ENCODE measurements around the gene DSTN.

DSTN gene

DNA sequence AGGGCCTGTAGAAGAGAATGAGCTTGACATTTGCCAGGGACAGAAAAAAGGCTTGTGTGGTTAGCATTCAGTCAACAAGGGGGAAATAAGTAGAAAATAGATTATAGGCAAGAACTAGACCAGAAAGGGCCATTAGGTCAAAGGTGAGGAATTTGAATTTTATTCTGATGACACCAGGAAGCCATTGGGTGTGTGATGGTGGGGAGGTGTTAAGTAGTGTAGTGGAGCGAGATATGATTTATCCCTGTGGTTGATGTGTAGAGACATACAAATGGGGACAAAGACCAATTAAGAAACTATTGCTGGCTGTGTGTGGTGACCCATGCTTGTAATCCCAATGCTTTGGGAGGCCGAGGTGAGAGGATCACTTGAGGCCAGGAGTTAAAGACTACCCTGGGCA, 11.0 kb downstream of the DSTN start:
- no peak for DNase-seq (ENCODE audit: low read depth)

GRCh38 chr20:17583126-17583525, 13.3 kb downstream of the DSTN start:
- DNase-seq (ENCODE audit: low read depth), result no peak

DNA sequence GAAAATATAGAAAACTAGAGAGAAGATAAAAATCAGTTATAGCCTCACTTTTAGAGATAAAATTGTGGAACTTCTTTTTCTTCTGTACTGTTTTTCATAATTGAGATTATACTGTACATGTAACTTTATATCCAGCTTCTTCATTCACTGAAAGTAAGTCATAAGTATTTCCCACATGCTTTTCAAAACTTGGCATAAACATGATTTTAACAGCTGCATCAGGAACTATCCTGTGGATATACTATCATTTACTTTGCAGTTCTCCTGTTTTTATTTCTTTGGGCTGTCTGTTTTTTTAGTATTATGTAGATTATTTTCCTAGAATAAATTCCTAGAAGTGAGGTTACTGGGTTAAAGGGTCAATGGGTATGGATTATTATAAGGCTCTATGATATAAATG, 14.8 kb downstream of the DSTN start:
- no peak for DNase-seq (ENCODE audit: low read depth)

GRCh38 chr20:17586250-17586649, 16.4 kb downstream of the DSTN start:
- no peak for DNase-seq (ENCODE audit: low read depth)

DNA sequence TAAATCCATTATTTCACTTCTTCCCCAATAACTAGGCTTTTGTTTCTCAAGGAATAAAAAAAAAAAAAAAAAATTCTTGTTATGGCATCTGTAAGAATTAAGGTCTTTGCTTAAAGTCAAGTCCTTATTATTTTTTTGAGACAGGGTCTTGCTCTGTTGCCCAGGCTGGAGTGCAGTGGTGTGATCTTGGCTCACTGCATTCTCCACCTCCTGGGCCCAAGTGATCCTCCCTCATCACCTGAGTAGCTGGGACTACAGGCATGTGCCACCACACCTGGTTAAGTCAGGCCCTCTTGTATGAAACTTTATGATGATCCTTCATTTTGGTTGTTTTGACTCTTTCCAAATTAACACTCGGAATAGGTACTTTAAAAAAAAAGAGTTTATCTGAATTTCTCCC, 17.3 kb downstream of the DSTN start:
- DNase-seq (ENCODE audit: low read depth), result no peak

DNA sequence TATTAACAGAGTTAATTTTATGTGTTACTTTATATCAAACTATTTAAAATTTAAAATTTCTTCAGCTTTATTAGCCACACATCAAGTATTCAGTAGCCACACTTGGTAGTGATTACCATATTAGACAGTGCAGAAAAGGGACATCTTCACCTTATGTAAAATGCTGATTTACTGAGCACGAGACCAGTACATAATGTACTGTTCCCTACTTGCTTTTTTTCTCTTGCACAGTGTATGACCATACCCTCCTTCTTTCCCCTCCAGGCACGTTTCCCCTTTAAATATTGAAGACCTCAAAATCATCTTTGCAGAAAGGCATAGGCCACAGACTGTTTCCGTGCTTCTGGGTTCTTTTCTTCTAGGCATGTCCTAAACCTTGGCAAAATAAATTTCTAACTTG, 17.9 kb downstream of the DSTN start:
- DNase-seq (ENCODE audit: low read depth), result no peak

DNA sequence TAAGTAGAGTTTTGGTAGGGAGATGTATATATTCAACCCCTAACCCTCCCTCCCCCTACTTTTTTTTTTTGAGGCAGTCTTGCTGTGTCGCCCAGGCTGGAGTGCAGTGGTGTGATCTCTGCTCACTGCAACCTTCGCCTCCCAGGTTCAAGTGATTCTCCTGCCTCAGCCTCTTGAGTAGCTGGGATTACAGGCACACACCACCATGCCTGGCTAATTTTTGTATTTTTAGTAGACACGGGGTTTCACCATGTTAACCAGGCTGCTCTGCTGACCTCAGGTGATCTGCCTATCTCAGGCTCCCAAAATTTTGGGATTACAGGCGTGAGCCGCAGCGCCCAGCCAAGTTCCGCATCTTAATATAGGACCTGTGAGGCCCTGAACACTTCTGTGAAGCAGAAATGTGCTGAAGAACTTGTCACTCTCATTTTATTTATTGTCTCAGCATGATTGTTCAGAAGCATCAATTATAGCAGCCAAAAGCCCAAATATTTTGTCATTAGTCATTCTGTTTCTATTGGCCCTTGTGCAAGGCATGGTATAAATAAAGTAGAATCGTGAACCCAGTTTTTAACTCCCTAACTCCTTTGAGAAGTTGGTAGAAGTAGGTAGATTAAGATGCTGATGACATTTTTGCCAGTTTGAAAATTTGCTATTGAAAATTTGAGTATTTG, 19.4 kb downstream of the DSTN start:
- peak; percentile 40 for DNase-seq (ENCODE audit: low read depth)

DNA sequence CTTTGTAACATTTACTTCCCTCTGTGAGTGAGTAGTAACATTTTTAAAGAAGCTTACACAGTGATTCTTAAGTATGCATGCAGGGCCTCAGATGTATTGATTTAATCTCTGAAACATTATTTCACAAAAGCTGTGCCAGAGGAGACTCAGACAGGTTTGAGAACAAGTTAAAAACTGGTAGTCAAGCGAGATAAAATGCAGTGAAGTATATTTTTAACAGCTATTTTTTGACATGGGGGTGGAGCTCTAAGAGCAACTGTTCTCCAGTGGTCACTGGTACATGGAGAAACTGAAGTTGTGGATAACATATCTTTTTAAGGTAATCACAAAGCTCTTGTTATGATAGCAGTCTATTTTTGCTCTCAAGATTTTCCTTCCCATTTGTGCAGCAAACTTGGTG, 20.4 kb downstream of the DSTN start:
- no peak for DNase-seq (ENCODE audit: low read depth)

GRCh38 chr20:17593902-17594301, 24.0 kb downstream of the DSTN start:
- no peak for DNase-seq (ENCODE audit: low read depth)

DNA sequence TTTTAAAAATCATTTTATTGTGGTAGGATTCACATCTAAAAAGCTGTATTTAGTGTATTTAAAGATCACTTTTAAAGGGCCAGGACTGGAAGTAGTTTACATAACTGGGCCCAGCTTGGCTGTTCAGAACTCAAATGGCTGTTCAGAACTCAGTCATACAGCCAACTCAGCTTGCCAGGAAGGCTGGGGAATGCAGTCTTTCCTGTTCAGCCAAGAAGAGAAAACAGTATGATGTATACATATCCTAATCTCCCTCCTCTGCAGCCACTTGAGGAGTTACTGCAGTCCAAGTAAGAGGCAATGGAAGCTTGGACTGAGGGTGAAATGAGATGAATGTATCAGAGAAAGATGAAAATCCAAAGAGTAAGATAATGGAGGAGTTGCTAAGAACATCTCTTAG, 24.6 kb downstream of the DSTN start:
- DNase-seq (ENCODE audit: low read depth), result peak; percentile 63

- no peak for DNase-seq (ENCODE audit: low read depth)
Observed at GRCh38 chr20:17595856-17596255, 26.0 kb downstream of the DSTN start.

DNA sequence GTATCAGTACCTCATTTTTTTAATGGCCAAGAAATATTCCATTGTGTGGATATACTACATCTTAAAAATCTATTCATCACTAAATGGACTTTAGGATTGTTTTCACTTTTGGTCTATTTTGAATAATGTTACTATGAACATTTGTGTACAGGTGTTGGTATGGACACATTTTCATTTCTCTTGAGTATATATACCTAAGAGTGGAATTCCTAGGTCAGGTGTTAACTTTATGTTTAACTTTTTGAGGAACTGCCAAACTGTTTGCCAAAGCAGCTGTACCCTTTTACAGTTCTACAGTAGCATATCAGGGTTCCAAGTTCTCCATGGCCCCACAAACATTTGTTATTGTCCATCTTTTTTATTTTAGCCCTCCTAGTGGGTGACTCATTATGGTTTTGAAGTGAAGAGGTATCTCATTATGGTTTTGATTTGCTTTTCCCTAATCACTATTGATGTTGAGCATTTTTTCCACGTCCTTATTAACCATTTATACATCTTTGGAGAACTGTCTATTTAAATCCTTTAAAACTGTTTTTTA, 28.2 kb downstream of the DSTN start:
- DNase-seq (ENCODE audit: low read depth), result no peak

DNA sequence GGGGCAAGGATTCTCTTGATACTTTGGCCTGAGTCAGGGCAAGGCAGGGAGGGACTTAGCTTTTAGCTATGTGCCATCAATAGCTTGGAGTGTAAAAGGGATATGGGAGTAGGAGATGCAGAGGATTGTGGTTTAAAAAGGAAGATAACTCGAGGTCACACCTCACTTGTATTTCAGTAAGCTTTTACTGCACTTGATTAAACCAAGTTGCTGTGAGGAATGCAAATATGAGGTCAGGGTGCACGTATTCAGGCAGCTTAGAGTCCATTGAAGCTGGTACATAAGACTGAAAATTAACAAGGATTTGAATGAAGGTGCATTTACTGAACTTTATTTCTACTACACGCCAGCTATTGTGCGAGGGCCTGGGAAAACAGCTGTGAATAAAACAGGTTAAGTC, 32.1 kb downstream of the DSTN start:
- no peak for DNase-seq (ENCODE audit: low read depth)

GRCh38 chr20:17602493-17602892, 32.6 kb downstream of the DSTN start:
- no peak for DNase-seq (ENCODE audit: low read depth)

- no peak for DNase-seq (ENCODE audit: low read depth)
Observed at GRCh38 chr20:17605131-17605660, 35.3 kb downstream of the DSTN start.

DNA sequence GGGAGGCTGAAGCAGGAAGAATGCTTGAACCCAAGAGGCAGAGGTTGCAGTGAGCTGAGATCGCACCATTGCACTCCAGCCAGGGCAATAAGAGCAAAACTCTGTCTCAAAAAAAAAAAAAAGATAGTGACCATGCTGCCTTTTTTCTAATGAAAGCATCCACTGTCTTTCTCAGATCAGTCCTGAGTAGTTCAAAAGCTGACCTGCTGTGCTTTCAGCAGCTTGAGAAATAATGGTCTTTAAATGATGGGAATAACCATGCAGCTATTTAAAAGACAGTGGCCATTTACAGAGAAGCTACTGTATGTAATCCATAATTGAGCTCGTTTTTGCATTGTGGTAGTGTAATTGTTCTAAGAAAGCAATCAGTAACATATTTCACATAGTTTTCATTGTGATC, 36.1 kb downstream of the DSTN start:
- DNase-seq (ENCODE audit: low read depth), result no peak

DNA sequence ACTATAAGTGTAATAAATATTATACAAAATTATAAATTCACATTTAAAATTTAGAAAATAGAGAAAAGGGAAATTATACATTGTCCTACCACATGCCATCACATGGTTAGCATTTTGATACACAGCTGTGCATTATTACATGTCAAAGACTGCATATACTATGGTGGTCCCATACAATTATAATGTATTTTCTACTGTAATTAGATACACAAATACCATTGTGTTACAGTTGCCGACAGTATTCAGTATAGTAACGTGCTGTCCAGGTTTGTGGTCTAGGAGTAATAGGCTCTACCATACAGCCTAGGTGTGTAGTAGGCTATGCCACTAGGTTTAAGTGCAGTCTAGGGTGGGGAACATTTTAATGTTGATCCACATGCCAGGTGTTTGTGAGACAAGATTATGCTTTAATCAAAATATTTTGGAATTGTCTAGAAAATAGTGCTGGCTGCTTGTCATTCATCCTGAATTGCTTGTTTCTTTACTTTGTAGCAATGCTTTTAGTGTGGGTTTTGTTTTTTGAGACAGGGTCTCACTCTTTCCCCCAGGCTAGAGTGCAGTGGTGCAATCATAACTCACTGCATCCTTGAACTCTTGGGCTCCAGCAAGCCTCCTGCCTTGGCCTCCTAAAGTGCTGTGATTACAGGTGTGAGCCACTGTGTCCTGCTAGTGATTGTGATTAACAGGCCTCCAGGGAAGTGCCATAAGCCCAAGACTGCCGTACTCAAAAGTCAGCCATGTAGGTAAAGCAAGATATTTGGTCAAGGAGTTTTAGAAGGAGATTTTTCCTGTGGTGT, 39.0 kb downstream of the DSTN start:
- no peak for DNase-seq (ENCODE audit: low read depth)

DNA sequence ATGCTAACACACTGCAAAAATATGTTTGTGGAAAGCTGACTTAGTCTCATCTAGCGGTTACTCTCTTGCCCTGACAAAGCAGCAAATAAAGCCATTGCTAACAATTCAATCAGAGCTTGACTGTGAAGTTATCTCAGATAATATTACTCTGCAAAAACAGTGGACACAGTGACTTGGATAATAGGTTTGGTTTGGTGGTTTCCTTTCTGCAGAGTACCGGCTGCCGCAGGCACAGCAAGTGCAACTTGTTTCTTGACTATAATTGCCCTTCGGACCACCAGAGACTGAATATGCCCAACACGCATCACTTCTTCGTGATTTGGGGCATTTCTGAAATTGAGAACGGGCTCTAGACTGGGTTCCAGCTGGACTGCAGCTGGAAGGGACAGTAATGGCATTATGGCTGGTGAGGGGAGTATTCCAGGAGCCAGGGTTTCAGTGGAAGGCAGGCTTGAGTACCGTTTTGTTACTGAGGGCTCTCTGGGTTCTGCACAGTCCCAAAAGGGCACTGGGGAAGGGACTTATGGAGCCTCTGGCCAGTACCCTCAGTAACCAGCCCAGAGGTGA, 40.0 kb downstream of the DSTN start:
- no peak for DNase-seq (ENCODE audit: low read depth)

DNA sequence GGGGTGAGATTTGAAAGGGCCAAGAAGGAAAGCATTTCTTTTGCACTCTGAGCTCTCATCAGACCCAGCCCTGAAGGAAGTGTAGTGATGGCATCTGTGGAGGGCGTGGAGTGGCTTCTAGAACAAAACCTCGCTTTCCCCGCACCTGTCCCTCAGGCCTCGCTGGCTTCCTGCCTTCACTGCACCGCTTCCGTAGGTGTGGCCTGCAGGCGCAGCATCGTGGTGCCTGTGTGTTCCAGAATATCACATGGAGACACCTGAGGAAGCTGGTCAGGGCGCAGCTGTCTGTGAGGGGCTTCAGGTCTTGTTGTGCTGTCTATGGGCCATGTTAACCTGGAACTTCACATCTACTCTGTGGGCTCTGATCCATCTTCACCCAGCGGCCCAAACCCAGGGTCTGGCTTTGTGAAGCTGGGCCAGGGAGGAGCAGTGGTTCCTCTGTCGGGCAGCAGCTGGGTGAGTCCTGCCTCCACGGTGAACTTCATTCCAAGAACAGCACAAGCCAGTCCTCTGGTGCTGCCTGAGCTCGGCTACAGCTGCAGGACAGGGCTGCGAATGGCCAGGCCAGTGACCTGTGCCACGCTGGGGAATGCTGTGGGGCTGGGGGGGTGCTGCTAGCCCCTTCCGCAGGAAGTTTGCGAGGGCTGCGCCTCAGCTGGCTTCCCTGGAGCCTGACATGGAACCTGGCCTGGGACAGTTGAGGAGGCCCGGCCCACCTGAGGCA, 40.9 kb downstream of the DSTN start:
- DNase-seq (ENCODE audit: low read depth), result no peak

DNA sequence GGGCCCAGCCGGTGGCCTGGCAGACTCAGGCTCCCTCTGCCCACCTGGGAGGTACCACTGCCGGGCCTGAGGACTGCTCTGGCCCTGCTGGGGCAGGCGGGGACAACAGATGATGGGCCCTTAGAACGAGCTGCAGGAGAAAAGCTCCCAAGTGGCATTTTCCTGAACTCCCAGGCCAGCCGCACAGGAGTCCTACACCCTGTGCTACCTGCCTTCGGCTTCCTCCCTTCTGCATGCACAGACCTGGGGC, 41.3 kb downstream of the DSTN start:
- no peak for DNase-seq (ENCODE audit: low read depth)

- DNase-seq (ENCODE audit: low read depth), result no peak
Observed at GRCh38 chr20:17611540-17612286, 41.8 kb downstream of the DSTN start.
